GM19438 (cell line): Measurements from ENCODE around the gene PDAP1.
"Not testable (repeated sequence)": the region's sequence is repeated elsewhere in the genome, so short reads cannot be mapped to it uniquely, and the experiment has no call there.

ENCODE experiments used
- ATAC-seq: cut with Tn5 transposase; IDR thresholded peaks from one replicate; pipeline ENCODE4 v1.9.1; 2021; ENCODE audit warnings: low read depth; ENCODE audit not compliant: unreplicated experiment

The PDAP1 gene

DNA sequence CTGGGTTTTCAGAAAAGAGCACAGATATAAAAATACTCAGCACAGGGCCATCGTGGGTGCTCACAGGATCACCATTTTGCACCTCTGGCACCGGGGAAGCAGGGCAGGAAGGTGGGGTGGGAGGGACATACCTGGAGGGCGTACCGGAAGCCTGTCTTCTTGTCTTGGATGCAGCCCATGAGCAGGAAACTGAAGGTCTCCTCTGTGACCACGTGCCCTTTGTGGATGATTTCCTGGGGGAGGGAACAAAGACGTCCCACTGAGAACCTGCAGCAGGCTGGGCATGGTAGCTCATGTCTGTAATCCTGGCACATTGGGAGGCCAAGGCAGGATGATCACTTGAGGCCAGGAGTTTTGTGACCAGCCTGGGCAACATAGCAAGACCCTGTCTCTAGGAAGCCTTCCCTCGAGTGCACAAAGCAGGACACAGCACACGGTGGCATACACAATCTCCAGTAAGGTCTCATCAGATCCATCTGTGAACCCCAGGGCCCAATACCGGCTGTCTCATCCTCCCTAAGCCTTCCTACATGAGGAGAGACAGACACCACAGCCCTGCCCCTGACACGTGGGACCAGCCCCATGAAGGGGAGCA, 20.7 kb upstream of the PDAP1 start:
- no peak for ATAC-seq

DNA sequence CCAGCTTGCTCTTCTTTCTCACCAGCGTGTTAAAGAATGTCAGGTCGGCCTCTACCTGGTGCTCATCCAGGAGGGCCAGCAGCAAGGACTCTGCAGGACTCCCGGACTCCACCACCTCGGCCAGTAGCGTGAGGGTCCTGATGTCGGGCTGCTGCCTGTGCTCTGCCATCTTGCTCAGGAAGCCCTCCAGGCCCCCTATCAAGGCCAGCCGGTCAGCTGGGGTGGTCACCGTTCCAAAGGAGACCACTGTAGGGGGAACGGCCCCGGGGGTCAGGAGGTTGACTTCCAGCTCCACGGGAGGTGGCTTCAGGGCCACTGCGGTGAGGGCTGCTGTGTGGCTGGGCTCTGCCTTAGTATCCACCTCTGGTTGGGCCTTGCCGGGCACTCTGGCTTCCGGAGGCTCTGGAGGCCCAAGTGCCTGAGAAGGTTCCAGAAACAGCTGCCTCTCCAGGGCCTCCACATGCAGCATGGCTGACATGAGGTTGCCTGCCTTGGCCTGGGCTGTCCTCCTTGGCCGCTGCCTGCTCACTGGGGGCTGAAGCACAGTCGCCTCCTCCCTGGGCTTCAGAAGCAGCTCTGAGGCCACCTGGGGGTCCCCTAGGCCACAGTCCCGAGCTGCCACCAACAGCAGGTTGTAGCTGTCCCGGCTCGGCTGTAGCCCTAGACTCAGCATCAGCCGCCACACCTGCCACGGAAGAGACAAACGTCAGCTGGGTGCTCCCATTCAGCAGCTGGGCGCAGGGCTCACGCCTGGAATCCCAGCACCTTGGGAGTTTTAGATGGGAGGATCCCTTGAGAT, 16.7 kb upstream of the PDAP1 start:
- ATAC-seq, result no peak

DNA sequence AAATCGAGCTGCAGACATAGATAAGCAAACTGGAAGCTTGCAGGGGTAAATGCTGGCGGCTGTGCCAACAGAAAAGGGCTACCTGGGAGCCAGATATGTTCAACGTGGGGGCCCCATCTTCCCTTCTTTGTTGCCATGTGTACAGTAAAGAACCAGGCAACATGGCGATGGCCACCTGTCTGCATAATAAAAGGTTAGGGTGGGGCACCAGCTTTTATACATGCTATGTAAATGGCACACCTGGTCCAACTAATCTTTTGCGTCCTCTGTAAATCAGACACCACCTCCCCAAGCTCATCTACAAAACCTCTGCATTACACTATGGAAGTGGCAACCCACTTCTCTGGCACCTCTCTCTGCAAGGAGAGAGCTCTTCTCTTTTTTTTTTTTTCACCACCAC, 14.2 kb upstream of the PDAP1 start:
- ATAC-seq, result no peak

DNA sequence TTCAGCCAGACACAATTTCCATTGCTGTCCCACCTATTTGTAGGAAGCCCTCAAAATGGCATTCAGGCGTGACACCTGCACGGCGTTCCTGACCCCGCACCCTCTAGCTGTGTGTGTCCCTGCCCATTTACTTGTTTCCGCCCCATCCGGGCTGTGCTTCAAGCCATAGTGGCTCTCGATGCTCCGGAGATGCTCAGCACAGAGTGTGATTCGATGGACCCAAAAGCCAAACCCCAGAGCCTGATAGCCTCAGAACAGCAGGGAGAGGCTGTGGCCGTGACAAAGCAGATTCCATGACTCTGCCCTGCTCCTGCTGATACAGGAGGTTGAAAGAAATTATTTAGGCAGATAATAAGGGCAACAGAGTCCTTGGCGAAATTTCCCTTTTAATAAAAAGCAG, 13.8 kb upstream of the PDAP1 start:
- ATAC-seq, result no peak

DNA sequence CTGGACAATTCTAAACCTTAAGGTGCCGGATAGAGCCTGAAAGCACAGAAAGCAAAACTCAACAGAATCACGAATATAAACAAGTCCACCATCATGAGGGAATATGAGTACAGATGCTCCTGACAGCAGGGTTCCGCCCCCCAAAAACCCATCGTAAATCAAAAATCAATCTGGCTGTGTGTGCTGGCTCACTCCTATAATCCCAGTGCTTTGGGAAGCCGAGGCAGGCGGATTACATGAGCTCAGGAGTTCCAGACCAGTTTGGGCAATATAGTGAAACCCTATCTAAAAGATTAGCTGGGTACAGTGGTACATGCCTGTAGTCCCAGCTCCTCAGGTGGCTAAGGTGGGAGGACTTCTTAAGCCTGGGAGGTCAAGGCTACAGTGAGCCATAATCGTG, 12.6 kb upstream of the PDAP1 start:
- no peak for ATAC-seq

DNA sequence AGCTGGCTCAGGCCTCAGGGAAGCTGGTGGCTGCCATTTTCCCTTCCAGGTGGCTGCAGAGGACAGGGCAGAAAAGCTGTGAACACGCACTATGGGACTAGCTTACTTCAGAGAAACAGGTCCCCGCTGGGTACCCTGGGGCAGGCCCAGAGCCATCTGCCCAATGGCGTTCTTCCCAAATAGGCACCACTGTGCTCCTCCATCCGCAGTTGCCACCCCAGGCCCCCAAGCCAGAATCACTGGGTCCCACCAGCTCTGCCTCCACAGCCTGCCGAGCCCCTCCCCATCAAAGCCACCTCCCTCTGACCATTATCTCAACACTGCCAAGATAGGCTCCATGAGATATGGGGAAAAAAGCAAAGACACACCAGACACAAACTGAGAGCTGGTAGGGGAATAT, 11.8 kb upstream of the PDAP1 start:
- ATAC-seq, result no peak

DNA sequence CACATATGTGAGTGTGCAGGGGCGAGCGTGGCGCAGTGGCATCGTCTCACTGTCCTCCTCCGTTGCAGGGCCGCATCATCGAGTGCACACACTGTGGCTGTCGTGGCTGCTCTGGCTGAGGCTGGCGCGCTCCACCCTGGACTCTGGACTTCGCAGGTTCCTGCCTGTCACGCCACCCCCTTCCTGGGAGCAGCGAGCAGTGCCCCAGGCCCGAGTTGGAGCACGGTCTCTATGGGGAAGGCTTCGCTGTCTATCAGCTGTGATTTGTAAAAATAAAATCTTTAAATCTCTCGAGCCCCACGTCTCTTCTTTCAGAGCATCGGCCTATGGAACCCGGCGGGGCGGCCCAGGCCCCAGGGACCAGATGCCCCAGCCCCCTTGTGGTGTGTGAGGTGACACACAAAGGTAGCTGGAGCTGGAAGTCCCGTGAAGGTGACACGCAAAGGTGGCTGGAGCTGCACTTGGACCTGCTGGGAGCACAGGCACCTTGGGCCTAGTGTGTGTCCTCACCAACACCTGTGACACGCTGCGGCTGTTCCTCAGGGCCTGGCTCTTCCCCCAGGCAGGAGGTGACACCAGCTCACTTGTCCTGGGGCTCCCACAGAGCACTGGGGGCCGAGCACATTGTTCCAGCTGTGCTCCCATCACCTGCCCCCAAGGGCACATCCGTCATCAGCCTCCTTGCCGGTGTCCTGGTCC, 11.1 kb upstream of the PDAP1 start:
- ATAC-seq, result no peak

DNA sequence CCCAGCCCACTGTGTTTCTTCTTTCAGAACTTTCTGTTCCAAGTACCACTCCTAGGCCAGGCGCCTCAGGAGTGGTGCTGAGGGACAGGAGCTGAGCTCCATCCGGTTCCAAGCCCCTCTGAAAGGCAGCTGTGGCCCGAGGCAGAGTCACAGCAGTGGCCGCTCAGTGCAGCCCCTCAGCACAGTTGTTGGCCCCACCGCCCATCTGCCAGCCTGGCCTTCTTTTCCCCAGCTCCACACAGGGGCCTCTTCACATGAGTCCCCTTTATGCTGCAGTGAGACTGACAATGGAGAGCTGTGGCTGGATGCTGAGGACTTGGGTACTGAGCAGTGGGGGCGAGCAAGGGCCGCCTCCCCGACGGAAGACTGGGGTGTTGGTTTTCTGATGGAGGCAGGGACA, 9.9 kb upstream of the PDAP1 start:
- no peak for ATAC-seq

DNA sequence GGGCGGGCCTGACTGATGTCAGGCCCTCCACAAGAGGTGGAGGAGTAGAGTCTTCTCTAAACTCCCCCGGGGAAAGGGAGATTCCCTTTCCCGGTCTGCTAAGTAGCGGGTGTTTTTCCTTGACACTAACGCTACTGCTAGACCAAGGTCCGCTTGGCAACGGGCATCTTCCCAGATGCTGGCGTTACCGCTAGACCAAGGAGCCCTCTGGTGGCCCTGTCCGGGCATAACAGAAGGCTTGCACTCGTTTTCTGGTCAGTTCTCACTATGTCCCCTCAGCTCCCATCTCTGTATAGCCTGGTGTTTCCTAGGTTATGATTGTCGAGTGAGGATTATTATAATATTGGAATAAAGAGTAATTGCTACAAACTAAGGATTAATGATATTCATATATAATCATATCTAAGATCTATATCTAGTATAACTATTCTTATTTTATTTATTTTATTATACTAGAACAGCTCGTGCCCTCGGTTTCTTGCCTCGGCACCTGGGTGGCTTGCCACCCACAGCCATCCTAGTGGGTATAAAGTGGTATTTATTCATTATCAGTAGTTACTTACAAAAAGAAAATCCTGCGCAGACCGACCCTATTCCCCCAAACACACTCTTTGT, 7.2 kb upstream of the PDAP1 start:
- ATAC-seq, result not testable (repeated sequence)

DNA sequence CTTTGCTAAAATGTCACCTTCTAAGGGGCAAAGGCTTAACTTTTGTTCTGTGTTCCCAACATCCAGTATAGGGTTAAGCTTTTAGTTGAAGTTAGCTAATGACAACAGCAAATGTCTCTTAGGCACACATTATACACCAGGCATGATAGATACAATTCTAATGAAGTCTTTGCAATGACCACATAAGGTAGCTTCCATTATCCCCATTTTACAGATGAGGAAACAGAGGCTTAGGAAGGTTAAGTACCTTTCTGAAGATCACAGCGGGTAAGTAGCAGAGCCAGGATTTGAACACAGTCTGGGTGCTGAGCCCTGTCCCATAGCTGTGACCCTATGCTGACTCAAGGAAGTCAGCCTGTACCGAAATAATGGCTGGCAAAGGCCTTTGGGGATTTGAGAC, 2.2 kb upstream of the PDAP1 start:
- ATAC-seq, result no peak

DNA sequence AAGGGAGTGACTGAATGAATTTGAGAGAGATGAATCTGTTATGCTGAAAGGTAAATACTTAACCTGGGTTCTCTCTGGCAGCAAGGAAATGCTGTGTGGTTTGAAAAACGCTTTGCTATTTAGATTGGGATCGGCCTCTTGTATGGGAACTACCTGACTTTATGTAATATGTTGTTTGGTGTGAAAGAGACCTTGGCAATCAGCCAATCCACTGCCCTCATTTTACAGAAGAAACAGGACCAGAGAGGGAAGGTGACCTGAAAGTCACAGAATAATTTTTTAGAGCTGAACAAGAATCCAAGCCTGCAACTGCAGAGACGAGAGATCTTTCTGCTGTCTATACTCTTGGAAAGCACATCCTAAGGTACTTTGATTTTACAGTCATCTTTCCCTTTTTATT, 1.4 kb upstream of the PDAP1 start:
- ATAC-seq, result no peak

DNA sequence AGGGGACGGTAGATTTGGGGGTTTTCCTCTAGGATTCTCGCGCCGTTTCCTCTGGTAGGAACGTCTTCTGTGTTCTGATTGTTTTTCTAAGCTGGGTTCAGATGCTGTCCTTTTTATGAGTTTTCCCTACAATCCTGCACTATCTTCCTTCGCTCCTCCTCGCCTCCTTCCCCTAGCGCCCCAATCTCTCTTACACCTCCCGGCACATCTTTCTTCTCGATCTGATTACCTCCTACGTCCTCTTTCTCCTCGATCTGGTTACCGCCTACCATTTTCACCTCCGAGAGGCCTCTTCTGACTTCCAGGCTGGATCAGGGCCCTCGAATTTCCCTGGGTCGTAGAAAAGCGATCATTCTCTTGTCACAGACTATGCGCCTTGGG, 785 bp upstream of the PDAP1 start:
- ATAC-seq, result no peak

DNA sequence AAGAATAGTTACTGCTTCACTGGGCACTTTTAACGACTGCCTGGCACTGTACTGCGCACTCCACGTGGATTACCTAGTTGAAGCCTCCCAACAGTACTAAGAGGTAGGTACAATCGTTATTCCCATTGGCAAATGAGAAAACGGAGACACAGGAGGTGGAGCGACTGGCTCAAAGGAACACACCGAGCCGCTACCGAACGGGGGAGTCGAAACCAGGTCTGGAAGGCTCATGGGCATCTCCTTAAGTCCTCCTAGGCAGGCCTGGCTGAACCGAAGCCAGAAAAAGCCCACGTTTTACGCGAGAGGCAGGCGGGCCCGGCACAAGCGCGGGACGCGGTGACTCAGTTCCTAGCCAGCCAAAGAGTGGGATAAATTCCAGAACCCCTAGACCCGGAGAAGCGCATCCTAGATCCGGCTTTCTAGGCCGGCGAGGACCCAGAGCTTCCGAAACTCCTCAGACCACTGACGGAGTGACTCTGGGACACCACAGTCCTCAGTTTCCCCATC, 472 bp downstream of the PDAP1 start:
- ATAC-seq, result no peak

DNA sequence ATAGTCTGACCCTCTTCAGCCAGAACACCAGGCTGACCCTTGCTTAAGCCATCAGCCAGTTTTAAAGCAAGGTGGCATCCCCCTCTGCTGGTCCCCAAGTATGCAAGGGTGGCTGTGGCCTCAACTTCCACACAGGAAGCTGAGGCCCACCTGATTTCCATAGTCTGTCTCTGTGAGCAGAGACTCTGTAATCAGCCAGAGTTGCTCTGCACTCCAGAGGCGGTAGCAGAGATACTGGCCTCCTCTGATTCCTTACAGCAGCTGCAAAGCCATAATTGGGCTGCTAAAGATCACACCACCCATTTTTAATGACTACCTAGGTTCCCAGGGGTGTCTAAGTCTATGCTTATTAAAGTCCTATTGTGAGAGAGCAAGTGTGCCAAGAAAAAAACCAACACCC, 1.8 kb downstream of the PDAP1 start:
- no peak for ATAC-seq

DNA sequence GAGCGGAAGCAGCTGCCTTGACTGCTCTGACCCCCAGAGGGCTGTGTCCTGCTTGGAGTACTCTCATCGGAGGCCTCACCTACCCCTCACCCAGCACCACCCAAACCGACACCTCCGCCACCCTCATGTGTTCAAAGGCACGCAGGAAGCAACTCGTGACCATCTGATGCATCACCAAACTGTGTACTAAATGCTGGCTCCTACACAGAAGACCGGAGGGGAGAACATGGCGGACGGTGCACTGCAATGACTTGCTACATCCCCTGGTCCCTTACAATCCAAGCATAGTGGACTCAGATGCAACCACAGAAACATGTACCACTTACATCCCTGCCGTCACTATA, 3.4 kb downstream of the PDAP1 start:
- ATAC-seq, result no peak

DNA sequence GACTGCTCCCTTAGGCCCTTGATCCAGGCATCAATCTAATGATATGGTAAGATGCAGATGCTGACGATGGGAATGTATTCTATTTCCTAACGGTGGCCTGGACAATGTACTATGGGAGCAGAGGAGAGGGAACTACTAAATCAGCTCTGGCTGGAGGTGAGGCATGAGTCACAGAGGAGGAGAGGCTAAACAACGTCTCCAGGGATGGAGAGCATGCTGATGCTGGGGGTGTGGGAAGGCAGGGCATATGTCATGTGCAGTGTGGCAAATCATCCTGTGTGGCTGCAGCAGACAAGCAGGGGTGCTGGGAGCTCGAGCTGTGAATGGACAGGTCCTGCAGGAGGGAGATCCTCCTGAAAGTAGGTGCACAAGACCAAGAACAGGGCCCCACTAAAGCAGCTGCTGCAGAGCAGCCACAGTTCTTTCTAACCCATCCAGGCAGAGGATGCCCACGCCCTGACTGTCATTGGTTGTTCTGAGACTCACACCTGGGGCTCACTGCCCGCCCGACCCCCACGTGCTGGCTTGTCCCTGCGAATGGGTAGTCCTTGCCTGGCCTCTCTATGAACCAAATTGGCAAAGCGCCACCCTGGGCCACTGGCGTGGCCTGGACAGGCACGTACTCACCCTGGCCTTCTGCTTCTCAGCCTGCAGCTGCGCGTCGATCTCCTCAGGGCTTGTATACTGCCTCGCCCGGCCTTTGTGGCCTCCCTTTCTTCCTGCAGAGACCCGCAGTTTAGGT, 4.0 kb downstream of the PDAP1 start:
- ATAC-seq, result no peak

DNA sequence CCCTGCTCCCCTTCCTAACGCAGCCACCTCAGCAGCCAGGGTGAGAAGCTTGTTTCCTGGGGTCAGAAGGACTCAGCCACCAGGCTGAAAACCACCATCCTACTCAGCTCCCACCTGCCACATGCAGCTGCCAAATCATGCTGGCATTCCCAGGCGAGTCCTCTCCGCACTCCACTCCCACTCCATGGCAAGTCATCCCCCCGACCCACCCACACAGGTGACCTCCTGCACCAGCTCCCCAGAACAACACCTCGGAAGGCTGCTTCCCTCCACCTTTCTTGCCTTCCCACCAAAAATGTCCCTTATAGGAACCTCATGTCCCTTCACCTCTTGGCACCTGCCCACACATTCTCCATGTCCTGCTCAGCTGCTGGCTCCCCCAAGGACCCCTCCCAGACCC, 4.6 kb downstream of the PDAP1 start:
- no peak for ATAC-seq

DNA sequence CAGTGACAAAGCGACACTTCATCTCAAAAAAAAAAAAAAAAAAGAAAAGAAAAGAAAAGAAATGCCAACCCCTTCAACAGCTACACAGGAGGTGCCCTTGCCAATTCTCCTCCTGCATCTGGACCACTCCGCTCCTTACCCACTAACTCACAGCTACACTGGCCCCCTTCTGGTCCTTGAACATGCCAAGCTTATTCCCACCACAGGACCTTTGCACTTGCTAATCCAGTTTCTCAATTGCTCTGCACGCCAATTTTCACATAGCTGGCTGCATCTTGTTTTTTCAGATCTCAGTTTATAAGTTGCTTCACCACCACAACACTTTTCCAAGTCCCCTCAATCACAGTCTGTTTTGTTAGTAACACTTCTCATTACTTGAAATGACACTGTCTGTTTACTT, 5.5 kb downstream of the PDAP1 start:
- no peak for ATAC-seq

DNA sequence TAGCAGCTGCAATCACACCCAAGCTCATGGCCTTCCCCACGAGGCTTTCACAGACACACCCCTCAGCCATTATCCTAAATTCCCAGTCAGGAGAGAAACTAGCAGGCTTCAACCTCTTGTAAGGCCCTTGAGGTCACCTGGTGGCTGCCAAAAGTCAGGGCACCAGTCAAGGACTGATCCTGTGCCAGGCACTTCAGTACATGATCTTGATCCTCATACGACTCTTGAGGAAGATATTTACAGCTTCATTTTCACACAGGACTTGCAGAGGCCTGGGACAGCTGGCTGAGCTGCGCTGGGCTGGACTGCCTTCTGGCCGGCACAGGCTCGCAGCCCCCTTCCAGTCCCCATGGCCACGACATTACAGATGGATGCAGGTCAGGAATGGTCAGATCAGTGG, 8.8 kb downstream of the PDAP1 start:
- ATAC-seq, result no peak

DNA sequence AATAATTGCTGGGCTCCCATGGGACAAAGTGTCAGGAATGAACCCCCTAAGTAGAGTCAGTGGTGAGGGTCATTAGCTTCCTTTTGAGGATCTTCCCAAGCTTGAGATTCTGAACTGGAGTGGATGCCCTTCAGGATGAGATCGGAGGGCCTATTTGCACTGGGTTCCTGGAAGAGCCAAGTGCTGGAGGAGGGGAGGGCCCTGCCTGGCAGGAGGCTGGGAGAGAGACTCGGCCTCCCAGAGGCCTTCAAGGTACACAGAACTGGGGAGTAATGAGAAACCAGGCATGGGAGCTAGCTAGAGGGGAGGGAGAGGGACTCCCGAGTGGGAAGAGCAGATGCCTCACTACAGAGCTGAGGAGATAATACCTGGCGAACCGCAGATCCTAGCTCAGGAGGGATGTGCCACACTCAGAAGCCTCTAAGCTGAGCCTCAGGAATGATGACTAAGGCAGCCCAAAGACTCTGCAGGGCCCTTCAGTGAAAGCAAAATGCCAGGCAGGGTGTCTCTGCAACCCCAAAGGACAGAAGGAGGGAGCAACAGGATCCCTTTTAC, 9.4 kb downstream of the PDAP1 start:
- ATAC-seq, result no peak
